Activated CD8-positive, alpha-beta memory T cell treated with anti-CD3 and anti-CD28 coated beads, Interleukin-2, amount 10 ng/mL, durations not matched to agents 7 days and 5 days (primary cell): ENCODE measurements around the gene PDE1C. TPM values are rescaled to one million over a fixed set of nuclear protein-coding genes. Genes with fewer than 3 reads are reported as not detected.

Experiments
- ATAC-seq: fragments of 150-1000 bp; cut with Tn5 transposase; one replicate; pipeline ENCODE4 v1.10.0; 2021; ENCODE audit warnings: moderate library complexity
- CTCF ChIA-PET: fragments of 350-600 bp; sonication (Branson Sonifier 250); formaldehyde crosslinking; loops from one replicate; lab custom pipeline; 2021; ENCODE audit warnings: antibody characterized with exemption; lab: Charles Lee
- DNase-seq: peaks from one replicate; pipeline ENCODE4 v3.0.0-alpha.2; 2020
- H3K27ac Mint-ChIP-seq: one replicate; pipeline ENCODE4 v1.8.0; 2021; ENCODE audit warnings: mild to moderate bottlenecking, mixed read lengths
- H3K27me3 Mint-ChIP-seq: one replicate; pipeline ENCODE4 v1.8.0; 2021; ENCODE audit warnings: mixed read lengths
- H3K36me3 Mint-ChIP-seq: one replicate; pipeline ENCODE4 v1.8.0; 2021; ENCODE audit warnings: mild to moderate bottlenecking, mixed read lengths
- H3K4me1 Mint-ChIP-seq: one replicate; pipeline ENCODE4 v1.8.0; 2021; ENCODE audit warnings: mixed read lengths
- H3K4me3 Mint-ChIP-seq: one replicate; pipeline ENCODE4 v1.8.0; 2021; ENCODE audit warnings: mild to moderate bottlenecking, moderate library complexity, mixed read lengths
- H3K9me3 Mint-ChIP-seq: one replicate; pipeline ENCODE4 v1.8.0; 2022; ENCODE audit warnings: low read depth, mixed read lengths
- total RNA-seq, 2 experiments: library from RNA; stranded (reverse); gene quantifications; one replicate each; pipeline ENCODE4 v1.2.3, GENCODE V29; 2021

Gene PDE1C
- total RNA-seq, 2 experiments from 2014 or later, result not detected

- Mint-ChIP-seq H3K27ac (no peak overlapping the region), H3K4me1 (no peaks in the 10 kb centered on the region), H3K36me3 (no peaks in the 10 kb centered on the region), H3K9me3 (no peaks in the 10 kb centered on the region), H3K4me3 (no peak overlapping the region), H3K27me3 (no peaks in the 10 kb centered on the region)
- CTCF ChIA-PET, result no interaction called here
- ATAC-seq (no peak), DNase-seq (no peak)
Measured at GRCh38 chr7:32047075-32047474, 23.1 kb downstream of the PDE1C start.

GRCh38 chr7:32045228-32045627 is 25.0 kb downstream of the PDE1C start:
- CTCF ChIA-PET, result interaction anchor here (0.6 kb wide), 1 partner anchor 502 kb away, joined by 3 read pairs; no protein-coding TSS in a partner anchor
- DNase-seq (no peak), ATAC-seq (no peak)
- Mint-ChIP-seq H3K4me1 (no peaks in the 10 kb centered on the region), H3K9me3 (no peaks in the 10 kb centered on the region), H3K4me3 (no peak overlapping the region), H3K27ac (no peak overlapping the region), H3K36me3 (no peaks in the 10 kb centered on the region), H3K27me3 (no peaks in the 10 kb centered on the region)

DNA sequence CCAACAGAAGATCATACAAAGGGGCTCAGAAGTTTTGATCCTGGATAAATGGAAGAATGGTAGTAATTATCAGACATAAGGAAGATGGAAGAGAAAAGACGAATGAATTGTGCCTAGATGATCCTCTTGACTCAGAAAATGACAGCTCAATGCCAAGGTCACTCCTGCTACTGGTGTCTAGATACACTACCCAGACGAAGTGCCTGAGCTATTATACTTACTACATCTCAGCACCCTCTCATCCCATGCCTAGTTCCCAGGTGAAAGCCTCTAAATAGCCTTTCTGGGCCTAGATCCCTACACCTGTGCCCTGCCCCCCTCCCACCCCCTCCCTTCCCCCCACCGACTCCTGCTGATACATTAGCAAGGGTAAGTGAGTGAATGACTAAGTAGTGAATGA is 25.5 kb downstream of the PDE1C start:
- Mint-ChIP-seq H3K36me3 (no peaks in the 10 kb centered on the region), H3K4me1 (no peaks in the 10 kb centered on the region), H3K27me3 (no peaks in the 10 kb centered on the region)

GRCh38 chr7:32043688-32044087 is 26.5 kb downstream of the PDE1C start:
- DNase-seq (no peak), ATAC-seq (no peak)
- Mint-ChIP-seq H3K27me3 (no peaks in the 10 kb centered on the region), H3K36me3 (no peaks in the 10 kb centered on the region), H3K9me3 (no peaks in the 10 kb centered on the region), H3K4me3 (no peak overlapping the region), H3K27ac (no peak overlapping the region), H3K4me1 (no peaks in the 10 kb centered on the region)
- CTCF ChIA-PET, result no interaction called here

More for the DNA sequence above, 25.5 kb downstream of the PDE1C start:
- no peaks in the 10 kb centered on the region for H3K9me3 Mint-ChIP-seq
- CTCF ChIA-PET, result no interaction called here
- H3K27ac Mint-ChIP-seq, result no peak overlapping the region
- DNase-seq (no peak), ATAC-seq (no peak)
- no peak overlapping the region for H3K4me3 Mint-ChIP-seq

DNA sequence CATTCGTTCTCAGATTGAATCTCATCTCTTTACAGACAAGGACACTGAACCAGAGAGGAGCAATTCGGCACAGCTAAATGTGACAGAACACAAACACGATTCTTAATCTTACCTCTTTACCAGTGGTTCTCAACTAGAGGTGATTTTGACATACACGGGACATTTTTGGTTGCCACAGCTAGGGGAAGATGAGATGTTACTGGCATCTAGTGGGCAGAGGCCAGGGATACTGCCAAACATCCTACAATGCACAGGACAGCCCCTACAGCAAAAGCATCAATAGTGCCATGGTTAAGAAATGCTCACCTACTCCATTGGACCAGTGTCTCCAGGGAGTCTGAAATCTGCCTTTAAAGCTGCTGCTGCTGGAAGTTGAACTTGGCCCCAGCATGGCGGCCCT is 27.3 kb downstream of the PDE1C start:
- DNase-seq (no peak), ATAC-seq (no peak)
- no peaks in the 10 kb centered on the region for H3K36me3 Mint-ChIP-seq
- peaks cover under 1% of the 10 kb centered on the region for H3K9me3 Mint-ChIP-seq
- CTCF ChIA-PET, result no interaction called here
- no peaks in the 10 kb centered on the region for H3K27me3 Mint-ChIP-seq
- no peaks in the 10 kb centered on the region for H3K4me1 Mint-ChIP-seq
- no peak overlapping the region for H3K4me3 Mint-ChIP-seq
- no peak overlapping the region for H3K27ac Mint-ChIP-seq

GRCh38 chr7:32039000-32039756 is 31.0 kb downstream of the PDE1C start:
- no peaks in the 10 kb centered on the region for H3K36me3 Mint-ChIP-seq
- H3K4me3 Mint-ChIP-seq, result no peak overlapping the region
- DNase-seq (no peak), ATAC-seq (no peak)
- CTCF ChIA-PET, result no interaction called here
- H3K27ac Mint-ChIP-seq, result no peak overlapping the region
- H3K4me1 Mint-ChIP-seq, result peaks cover 17% of the 10 kb centered on the region
- H3K27me3 Mint-ChIP-seq, result peaks cover 3% of the 10 kb centered on the region
- peaks cover 1% of the 10 kb centered on the region for H3K9me3 Mint-ChIP-seq

DNA sequence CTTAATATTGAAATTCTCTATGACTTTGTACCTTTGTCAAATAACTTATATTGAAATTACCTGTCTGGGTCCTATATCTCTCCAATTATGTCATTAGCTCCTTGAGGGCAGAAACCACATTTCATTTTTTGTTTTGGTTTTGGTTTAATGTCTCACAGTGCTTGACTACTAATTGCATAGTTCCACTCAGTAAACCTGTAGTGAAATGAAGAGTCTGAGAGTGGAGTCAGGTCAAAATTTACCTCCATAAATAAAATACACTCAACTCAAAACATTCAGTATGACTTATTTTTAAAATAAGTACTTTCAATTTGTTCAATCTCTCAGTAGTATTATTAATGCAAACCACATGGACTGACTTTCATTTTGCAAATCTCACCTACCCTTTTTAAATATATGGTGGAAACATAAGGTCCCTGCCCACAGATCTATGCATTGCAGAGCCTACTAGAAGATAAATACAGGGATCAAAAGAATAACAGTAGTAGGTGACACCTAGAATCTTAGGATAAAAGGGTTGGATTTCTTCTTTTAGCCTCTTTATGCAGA is 32.5 kb downstream of the PDE1C start:
- Mint-ChIP-seq H3K4me1 (peaks cover 17% of the 10 kb centered on the region), H3K4me3 (no peak overlapping the region), H3K9me3 (peaks cover 1% of the 10 kb centered on the region), H3K27me3 (peaks cover 3% of the 10 kb centered on the region), H3K36me3 (no peaks in the 10 kb centered on the region), H3K27ac (no peak overlapping the region)
- ATAC-seq, result no peak
- CTCF ChIA-PET, result no interaction called here
- DNase-seq, result no peak

GRCh38 chr7:32036557-32036956 is 33.6 kb downstream of the PDE1C start:
- ATAC-seq (peak; percentile 57), DNase-seq (no peak)
- Mint-ChIP-seq H3K4me1 (peaks cover 17% of the 10 kb centered on the region), H3K27ac (no peak overlapping the region), H3K36me3 (no peaks in the 10 kb centered on the region), H3K9me3 (peaks cover 1% of the 10 kb centered on the region), H3K27me3 (peaks cover 3% of the 10 kb centered on the region), H3K4me3 (no peak overlapping the region)
- CTCF ChIA-PET, result no interaction called here

DNA sequence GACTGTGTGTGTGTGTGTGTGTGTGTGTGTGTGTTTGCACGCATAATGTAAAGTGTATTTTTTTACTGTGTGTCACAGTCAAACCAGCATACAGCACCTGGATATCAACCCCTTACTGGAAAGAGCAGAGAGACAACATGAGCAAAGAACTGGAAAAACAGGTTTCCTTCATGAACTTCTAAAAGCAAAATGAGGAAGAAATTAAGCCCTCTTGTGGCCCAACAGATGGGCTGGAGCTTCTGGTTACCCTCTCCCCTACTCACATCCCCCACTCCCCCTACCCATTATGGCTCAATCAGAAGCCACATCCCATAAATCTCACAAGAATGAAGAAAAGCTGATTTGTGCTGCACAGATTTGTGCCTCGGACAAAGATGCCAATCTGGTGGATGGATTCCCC is 36.2 kb downstream of the PDE1C start:
- H3K4me3 Mint-ChIP-seq, result no peak overlapping the region
- peaks cover 3% of the 10 kb centered on the region for H3K27me3 Mint-ChIP-seq
- H3K9me3 Mint-ChIP-seq, result peaks cover 1% of the 10 kb centered on the region
- H3K27ac Mint-ChIP-seq, result no peak overlapping the region
- DNase-seq (no peak), ATAC-seq (no peak)
- CTCF ChIA-PET, result no interaction called here
- H3K4me1 Mint-ChIP-seq, result peaks cover 17% of the 10 kb centered on the region
- no peaks in the 10 kb centered on the region for H3K36me3 Mint-ChIP-seq

- H3K27me3 Mint-ChIP-seq, result peaks cover 3% of the 10 kb centered on the region
- peaks cover 17% of the 10 kb centered on the region for H3K4me1 Mint-ChIP-seq
- no peak for ATAC-seq
- no peak overlapping the region for H3K4me3 Mint-ChIP-seq
- CTCF ChIA-PET, result no interaction called here
- peaks cover 1% of the 10 kb centered on the region for H3K9me3 Mint-ChIP-seq
- no peak overlapping the region for H3K27ac Mint-ChIP-seq
- no peaks in the 10 kb centered on the region for H3K36me3 Mint-ChIP-seq
- DNase-seq, result no peak
Measured at GRCh38 chr7:32033006-32033405, 37.2 kb downstream of the PDE1C start.

- DNase-seq (no peak), ATAC-seq (no peak)
- Mint-ChIP-seq H3K27me3 (peaks cover 3% of the 10 kb centered on the region), H3K4me1 (peaks cover 12% of the 10 kb centered on the region), H3K9me3 (no peaks in the 10 kb centered on the region), H3K36me3 (no peaks in the 10 kb centered on the region), H3K4me3 (no peak overlapping the region), H3K27ac (no peak overlapping the region)
- CTCF ChIA-PET, result no interaction called here
Measured at GRCh38 chr7:32032211-32032610, 38.0 kb downstream of the PDE1C start.

DNA sequence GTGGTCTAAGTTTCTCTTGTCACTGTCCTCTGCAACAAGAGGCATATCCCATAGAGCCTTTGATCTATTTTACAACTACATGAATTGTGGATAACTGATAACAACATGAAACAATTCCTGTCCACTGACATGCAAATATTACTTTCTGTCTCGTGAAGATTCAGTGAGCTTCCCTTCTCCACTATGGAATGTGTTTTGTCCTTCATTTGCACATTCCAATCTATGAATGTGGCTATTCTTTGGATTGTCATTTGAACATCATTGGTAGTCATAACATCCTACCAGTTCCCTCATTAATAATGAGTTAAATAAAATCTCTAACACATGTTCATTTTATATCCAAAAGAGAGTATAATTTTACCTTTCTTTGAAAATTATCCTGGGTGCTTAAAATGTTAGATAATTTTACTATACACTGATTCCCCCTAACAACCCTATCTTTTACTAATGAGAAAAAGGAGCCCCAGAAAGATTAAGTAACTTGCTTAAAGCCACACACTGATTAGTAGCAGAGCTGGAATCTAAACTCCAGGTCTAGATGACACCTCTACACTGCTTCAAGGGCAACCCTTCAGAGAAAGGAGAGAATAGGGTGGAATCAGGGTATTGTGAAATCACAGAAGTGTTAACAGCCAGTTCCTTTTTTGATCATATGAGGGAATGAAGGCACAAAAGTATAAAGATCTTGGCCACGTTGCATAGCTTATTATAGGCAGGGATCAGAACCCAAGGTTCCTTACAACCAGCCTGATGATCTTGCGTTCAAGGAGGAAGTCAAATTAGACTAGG is 39.1 kb downstream of the PDE1C start:
- no peak for DNase-seq
- CTCF ChIA-PET, result no interaction called here
- Mint-ChIP-seq H3K36me3 (no peaks in the 10 kb centered on the region), H3K4me1 (peaks cover 1% of the 10 kb centered on the region), H3K27me3 (peaks cover 3% of the 10 kb centered on the region), H3K27ac (no peak overlapping the region), H3K4me3 (no peak overlapping the region), H3K9me3 (no peaks in the 10 kb centered on the region)
- no peak for ATAC-seq

DNA sequence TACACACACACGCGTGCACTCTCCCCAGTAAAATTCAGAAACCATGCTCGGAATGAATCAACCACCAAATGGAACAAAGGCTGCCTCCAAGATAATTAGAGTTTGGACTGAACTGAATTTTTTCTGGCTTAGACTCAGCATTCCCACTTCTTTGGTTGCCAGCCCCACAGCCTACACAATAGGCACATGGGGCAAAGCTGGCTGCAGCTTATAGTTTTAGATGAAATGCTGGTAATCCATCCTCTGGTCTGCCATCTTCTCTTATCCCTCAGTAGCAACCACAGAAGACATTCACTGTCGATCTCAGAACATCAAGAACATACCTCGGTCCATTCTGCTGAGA is 44.2 kb downstream of the PDE1C start:
- H3K9me3 Mint-ChIP-seq, result no peaks in the 10 kb centered on the region
- no peaks in the 10 kb centered on the region for H3K27me3 Mint-ChIP-seq
- DNase-seq, result no peak
- no peaks in the 10 kb centered on the region for H3K4me1 Mint-ChIP-seq
- no peak overlapping the region for H3K4me3 Mint-ChIP-seq
- CTCF ChIA-PET, result no interaction called here
- ATAC-seq, result no peak
- no peaks in the 10 kb centered on the region for H3K36me3 Mint-ChIP-seq
- H3K27ac Mint-ChIP-seq, result no peak overlapping the region
